Skeletal muscle tissue (tissue), 4 donors: Measurements from ENCODE around the gene BET1L. TPM values are rescaled to one million over a fixed set of nuclear protein-coding genes. Genes with fewer than 3 reads are reported as not detected.
A peak's percentile ranks its signal among the peaks of the same experiment; 100 is the strongest.

ENCODE experiments used
- H3K27ac ChIP-seq: one replicate; pipeline ENCODE4 v1.7.0; 2013; ENCODE audit warnings: mild to moderate bottlenecking, low read depth, low read length, inconsistent platforms
- H3K27me3 ChIP-seq, 3 donors: one replicate each; pipeline ENCODE4 v1.7.0; 2013; ENCODE audit warnings: low read length in 3 of 3; ENCODE audit not compliant: control insufficient read depth in 3 of 3, insufficient read depth in 3 of 3
- H3K36me3 ChIP-seq, 3 donors: one replicate each; pipeline ENCODE4 v1.7.0; 2013; ENCODE audit warnings: low read length in 3 of 3; ENCODE audit not compliant: control insufficient read depth in 3 of 3, insufficient read depth in 3 of 3
- H3K4me1 ChIP-seq, 3 donors: one replicate each; pipeline ENCODE4 v1.7.0; 2013; ENCODE audit warnings: low read length in 3 of 3, mild to moderate bottlenecking in 3 of 3; ENCODE audit not compliant: control insufficient read depth in 3 of 3, insufficient read depth in 3 of 3
- H3K4me3 ChIP-seq, 3 donors: one replicate each; pipeline ENCODE4 v1.7.0; 2013; ENCODE audit warnings: low read length in 3 of 3
- H3K9ac ChIP-seq, 3 donors: one replicate each; pipeline ENCODE4 v1.7.0; 2013; ENCODE audit warnings: low read length in 3 of 3, mild to moderate bottlenecking in 3 of 3, moderate library complexity in 2 of 3, low read depth in 1 of 3
- H3K9me3 ChIP-seq, 3 donors: one replicate each; pipeline ENCODE4 v1.7.0; 2013; ENCODE audit warnings: low read length in 3 of 3; ENCODE audit not compliant: control insufficient read depth in 3 of 3
- total RNA-seq: library from RNA; depleted of rRNA; stranded (reverse); fragments of >200 nt; gene quantifications from one replicate; pipeline ENCODE4 v1.2.3, GENCODE V29; 2014
- donor health status: Osteomylitis.

The BET1L gene
- total RNA-seq, 1 donor from 2014 or later: 8.9 TPM

DNA sequence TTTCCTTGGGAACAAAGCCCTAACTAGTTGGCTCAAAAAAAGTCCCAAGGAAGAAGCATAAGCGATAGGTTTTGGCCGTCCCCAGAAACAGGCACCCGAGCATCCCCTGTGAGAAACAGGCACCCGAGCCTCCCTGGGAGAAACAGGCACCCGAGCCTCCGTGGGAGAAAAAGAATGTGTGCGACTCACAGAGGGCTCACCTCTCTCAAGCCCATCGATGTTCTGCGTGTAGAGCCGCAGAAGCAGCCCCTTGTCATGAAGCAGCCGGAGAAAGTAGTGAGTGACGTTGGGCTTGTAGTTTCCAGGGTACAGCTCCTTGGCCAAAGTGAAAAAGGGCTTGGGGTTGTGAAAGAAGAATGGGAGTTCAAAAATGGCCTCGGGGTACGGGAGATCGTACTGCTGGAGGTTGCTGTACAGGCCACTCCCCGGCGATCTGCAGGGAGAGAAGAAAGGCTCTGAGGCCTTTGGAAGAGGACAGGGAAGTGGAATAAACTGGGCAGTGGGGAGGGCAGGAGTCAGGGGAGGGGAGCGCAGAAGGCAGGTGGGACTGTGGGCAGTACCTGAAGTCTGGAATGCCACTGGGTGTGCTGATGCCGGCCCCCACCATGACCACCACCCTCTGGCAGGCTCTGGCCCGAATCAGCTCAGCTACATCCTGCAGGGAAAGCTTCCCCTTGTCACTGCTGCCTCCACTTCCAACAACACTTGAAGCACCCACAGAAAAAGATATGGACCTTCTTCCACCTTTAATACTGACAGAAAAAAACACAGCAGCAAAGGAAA is 25.8 kb upstream of the BET1L start:
- Histone ChIP-seq H3K27me3 (no peaks in the 10 kb centered on the region), H3K9me3 (no peaks in the 10 kb centered on the region), H3K27ac (no peak overlapping the region), H3K4me1 (peaks cover 14 to 19% (median 15%) of the 10 kb centered on the region in 3 donors), H3K4me3 (no peak overlapping the region), H3K36me3 (peaks cover 7 to 15% (median 12%) of the 10 kb centered on the region in 3 donors), H3K9ac (no peak overlapping the region)

DNA sequence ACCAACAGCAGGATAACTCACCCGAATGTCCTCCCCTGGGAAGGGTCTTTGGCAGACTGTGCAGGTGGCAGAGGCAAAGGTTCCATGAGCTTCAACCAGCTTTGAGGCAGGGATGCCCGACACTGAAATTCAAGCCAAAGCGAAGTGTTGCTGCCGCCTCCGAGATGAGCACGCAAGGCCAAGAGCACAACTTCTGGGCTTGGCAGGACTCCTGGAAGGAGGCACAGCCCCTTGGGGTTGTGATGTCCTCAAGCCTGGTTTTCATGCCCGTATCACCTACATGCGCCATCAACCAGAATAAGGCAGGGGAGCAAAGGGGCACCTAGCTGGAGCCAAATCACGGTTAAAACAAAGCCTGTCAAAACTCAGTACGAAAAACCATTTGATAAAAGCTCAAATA is 23.2 kb upstream of the BET1L start:
- H3K9ac ChIP-seq: no peak overlapping the region
- no peaks in the 10 kb centered on the region for H3K27me3 ChIP-seq

DNA sequence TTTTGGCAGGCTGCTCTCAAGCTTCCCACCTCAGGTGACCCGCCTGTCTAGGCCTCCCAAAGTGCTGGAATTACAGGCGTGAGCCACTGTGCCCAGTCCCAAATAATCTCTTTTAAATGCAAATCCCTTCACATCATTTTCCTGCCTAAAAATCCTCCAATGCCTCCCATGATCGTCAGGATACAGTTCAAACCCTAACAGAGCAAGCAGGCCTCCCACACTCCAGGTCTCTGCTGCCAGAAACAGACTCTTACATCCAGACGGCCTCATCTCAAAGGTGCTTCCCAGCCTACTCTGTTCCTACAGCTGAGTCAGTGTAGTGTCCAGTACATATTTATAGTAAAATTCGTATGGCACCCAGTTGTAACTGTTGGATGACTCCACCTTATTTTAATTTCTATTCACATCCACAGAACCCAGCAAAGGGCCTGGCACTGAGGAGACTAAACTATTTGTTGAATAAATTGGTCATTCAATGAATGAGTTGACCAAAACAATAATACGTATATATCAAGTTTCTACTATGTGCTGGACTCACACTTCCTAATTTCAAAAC is 20.7 kb upstream of the BET1L start:
- peaks cover 13 to 17% (median 15%) of the 10 kb centered on the region in 3 donors for H3K36me3 ChIP-seq
- H3K9ac ChIP-seq: no peak overlapping the region
- no peak overlapping the region for H3K4me3 ChIP-seq
- no peaks in the 10 kb centered on the region for H3K9me3 ChIP-seq
- H3K27me3 ChIP-seq: no peaks in the 10 kb centered on the region
- peaks cover 0 to 7% (median 5%) of the 10 kb centered on the region in 3 donors for H3K4me1 ChIP-seq
- H3K27ac ChIP-seq: no peak overlapping the region

More for the DNA sequence above, 23.2 kb upstream of the BET1L start:
- peaks cover 11 to 19% (median 14%) of the 10 kb centered on the region in 3 donors for H3K36me3 ChIP-seq
- H3K9me3 ChIP-seq: no peaks in the 10 kb centered on the region
- no peak overlapping the region for H3K27ac ChIP-seq
- no peak overlapping the region for H3K4me3 ChIP-seq
- peaks cover 4 to 5% (median 4%) of the 10 kb centered on the region in 3 donors for H3K4me1 ChIP-seq

DNA sequence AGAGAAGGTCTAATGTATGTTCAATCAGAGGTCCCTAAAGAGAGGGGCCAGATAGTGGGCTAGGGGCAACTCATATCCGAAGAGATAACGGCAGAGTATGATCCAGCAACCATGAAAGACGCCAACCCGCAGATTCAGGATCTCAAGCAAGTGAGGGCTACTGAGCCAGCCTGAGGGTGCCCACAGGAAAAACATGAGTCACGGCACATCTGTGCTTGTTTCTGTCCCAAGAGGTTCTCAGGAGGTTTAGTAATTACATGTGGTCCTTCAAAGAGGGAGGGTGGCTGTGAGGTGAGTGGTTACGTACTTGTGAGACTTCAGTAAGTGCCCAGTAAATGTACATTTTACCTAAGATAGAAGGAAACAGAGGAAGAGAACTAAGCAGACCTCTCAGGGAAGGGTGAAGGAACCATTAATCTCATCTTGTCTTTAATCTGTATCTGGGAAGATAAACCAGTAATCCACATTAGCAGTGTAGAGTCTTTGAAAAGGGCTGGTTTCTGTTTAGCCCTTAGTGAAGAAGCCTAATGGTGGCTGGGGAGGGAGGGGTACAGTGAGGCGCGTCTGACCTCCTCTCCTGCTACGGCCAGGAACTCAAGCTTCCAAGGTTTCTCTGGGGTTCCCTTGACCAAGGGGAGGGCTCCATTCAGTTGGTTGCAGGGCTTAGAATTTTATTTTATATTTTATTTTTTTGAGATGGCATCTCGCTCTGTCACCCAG is 18.7 kb upstream of the BET1L start:
- H3K4me3 ChIP-seq: no peak overlapping the region
- peaks cover 0 to 7% (median 5%) of the 10 kb centered on the region in 3 donors for H3K4me1 ChIP-seq
- H3K9ac ChIP-seq: no peak overlapping the region
- H3K36me3 ChIP-seq: peaks cover 16 to 30% (median 22%) of the 10 kb centered on the region in 3 donors
- no peaks in the 10 kb centered on the region for H3K27me3 ChIP-seq
- H3K9me3 ChIP-seq: no peaks in the 10 kb centered on the region
- no peak overlapping the region for H3K27ac ChIP-seq

DNA sequence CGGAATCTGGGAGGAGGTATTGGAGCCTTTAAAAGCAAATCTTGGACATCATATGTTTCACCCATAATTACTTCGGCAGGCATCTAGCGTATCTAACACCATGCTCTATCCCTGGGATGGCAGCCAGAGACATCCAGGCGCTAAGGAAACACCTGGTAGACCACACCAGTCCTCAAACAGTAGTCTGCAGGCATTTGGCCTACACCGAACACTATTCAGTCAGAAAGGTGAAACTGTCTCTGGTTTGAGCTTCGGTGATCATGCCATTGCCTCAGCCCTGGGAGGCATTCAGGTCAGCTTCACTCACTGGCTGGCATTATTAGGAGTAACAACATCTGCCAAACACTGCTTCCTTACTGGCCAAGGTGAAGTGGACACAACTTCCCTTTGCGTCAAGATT is 17.2 kb upstream of the BET1L start:
- H3K36me3 ChIP-seq: peaks cover 11 to 23% (median 15%) of the 10 kb centered on the region in 3 donors
- H3K4me1 ChIP-seq: peaks cover 0 to 7% (median 5%) of the 10 kb centered on the region in 3 donors
- H3K9ac ChIP-seq: no peak overlapping the region
- H3K4me3 ChIP-seq: no peak overlapping the region
- no peaks in the 10 kb centered on the region for H3K9me3 ChIP-seq
- H3K27me3 ChIP-seq: no peaks in the 10 kb centered on the region
- no peak overlapping the region for H3K27ac ChIP-seq

DNA sequence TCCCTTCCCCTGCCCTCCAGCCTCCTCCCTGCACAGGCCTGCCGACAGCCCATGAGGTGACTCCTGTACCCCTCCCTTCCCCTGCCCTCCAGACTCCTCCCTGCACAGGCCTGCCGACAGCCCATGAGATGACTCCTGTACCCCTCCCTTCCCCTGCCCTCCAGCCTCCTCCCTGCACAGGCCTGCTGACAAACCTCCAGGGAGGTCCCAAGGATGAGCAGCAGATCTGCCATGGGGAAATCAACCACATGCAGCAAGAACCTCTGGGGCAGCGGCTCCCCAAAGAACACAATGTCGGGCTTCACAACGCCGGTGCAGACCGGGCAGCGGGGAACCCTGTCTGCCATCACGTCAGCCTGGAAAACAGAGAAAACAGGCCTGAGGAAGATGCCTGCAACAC is 16.7 kb upstream of the BET1L start:
- Histone ChIP-seq H3K27ac (no peak overlapping the region), H3K9me3 (no peaks in the 10 kb centered on the region), H3K36me3 (peaks cover 11 to 27% (median 18%) of the 10 kb centered on the region in 3 donors), H3K4me3 (no peak overlapping the region), H3K9ac (no peak overlapping the region), H3K4me1 (peaks cover 0 to 7% (median 5%) of the 10 kb centered on the region in 3 donors), H3K27me3 (no peaks in the 10 kb centered on the region)

DNA sequence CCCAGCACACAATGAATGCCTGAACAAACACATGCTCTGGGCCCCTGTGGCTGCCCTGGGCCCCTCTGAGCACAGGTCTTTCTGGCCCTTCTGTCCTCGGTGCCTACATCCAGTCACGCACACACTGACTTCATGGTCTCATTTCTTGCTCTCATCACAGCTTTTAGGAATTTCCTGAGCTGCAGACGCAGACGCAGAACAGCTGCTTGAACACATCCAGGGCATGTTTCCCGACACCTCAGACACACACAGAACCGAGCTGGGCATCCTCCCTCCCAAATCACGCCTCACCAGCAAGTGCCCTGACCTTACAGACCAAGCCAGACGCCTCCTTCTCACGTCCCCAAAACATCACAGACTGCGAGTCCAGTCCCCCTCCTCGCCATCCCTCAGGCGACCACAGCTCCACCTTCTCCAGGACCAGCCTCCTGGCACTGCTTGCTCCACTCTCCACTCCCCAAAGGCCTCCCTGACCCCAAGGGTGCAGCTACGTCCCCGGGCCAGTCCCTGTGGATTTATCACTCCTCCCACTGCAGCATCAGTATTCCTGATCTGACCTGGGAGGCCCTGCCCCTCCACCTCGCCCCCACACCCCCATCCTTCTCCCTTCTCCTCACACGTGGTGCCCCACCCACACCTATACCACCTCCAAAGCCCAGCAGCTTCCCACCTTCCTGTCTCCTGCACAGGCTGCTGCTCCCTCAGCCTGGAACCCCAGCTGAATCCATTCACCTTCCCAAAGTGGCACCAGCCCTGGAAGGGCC is 16.0 kb upstream of the BET1L start:
- Histone ChIP-seq H3K9me3 (no peaks in the 10 kb centered on the region), H3K27ac (no peak overlapping the region), H3K4me3 (no peak overlapping the region), H3K4me1 (peaks cover 0 to 7% (median 5%) of the 10 kb centered on the region in 3 donors), H3K9ac (no peak overlapping the region), H3K36me3 (peaks cover 11 to 32% (median 25%) of the 10 kb centered on the region in 3 donors), H3K27me3 (no peaks in the 10 kb centered on the region)

DNA sequence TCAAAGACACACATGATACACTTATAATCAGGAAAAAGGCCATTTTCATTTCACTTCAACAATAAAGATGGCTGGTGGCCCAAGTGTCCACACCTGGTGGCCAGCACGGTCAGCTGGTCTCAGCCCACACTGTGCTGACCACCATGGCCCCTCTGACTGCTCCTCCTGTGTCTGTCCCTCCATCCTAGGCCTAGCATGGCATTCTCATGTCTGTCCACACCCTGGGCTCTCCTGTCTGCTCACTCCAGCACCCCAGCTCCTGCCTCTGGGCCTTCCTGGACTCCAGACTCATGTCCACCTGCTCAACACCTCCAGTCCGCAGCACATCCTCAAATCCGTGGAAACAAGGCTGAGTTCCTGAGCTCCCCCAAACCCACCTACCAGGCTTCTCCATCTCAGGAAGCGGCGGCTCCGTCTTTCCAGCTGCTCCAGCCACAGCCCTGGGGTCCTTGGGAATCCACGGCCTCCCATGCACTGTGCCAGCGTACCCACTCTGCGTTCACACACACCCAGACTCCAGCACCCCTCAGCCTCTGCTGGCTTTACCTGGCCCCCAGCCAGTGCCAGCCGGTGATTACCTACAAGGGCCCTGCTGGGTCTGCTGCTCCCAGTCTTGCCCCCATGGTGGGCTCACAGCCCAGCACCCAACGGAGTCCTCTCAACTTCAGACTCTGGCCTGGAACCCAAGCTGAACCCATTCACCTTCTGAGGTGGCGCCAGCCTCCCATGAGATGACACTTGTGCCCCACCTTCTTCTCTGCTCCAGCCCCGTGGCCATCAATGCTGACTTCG is 15.0 kb upstream of the BET1L start:
- Histone ChIP-seq H3K27ac (no peak overlapping the region), H3K27me3 (no peaks in the 10 kb centered on the region), H3K9me3 (no peaks in the 10 kb centered on the region), H3K9ac (peak overlapping the region in 1 of 3 donors; percentile 25), H3K36me3 (peaks cover 11 to 38% (median 32%) of the 10 kb centered on the region in 3 donors), H3K4me3 (no peak overlapping the region), H3K4me1 (peaks cover 0 to 7% (median 5%) of the 10 kb centered on the region in 3 donors)

DNA sequence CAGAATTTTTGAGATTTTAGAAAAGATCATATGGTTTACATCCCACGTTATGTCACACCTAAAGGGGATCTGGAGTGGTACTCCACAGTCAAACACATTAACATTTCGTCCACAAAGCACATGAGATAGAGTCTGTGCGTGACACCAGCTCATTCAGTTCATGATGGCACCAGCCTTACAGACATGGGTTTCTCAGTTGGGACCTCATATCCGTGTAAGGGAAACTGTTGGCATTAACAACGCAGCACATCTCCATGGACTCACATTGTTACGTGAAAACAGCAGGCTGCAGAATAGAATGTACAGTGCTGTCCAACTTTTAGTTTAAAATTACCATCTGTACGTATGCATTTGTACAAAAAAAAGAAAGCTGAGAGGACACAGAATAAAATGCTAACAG is 14.3 kb upstream of the BET1L start:
- peaks cover 0 to 7% (median 5%) of the 10 kb centered on the region in 3 donors for H3K4me1 ChIP-seq
- no peak overlapping the region for H3K9ac ChIP-seq
- no peak overlapping the region for H3K27ac ChIP-seq
- H3K4me3 ChIP-seq: no peak overlapping the region
- H3K36me3 ChIP-seq: peaks cover 11 to 40% (median 35%) of the 10 kb centered on the region in 3 donors
- H3K9me3 ChIP-seq: no peaks in the 10 kb centered on the region
- no peaks in the 10 kb centered on the region for H3K27me3 ChIP-seq
